MM.1S (cell line): ENCODE measurements around the gene ZNF410.
"Not testable (repeated sequence)": the region's sequence is repeated elsewhere in the genome, so short reads cannot be mapped to it uniquely, and the experiment has no call there.

ENCODE experiments used
- DNase-seq: peaks from one replicate; pipeline ENCODE4 v3.0.0-alpha.2; 2015
- H2AFZ ChIP-seq: fragments of 300-600 bp; sonication (generic); 2 replicates; pipeline ENCODE4 v1.6.0; 2016; ENCODE audit warnings: antibody characterized with exemption, low read length
- H3F3A ChIP-seq: fragments of 300-600 bp; sonication (generic); 2 replicates; pipeline ENCODE4 v1.6.1; 2016; ENCODE audit warnings: mild to moderate bottlenecking, antibody characterized with exemption, low read length, moderate library complexity, mixed read lengths; ENCODE audit not compliant: insufficient read depth
- H3K27ac ChIP-seq: fragments of 300-600 bp; sonication (generic); 2 replicates; pipeline ENCODE4 v1.5.1; 2016; ENCODE audit warnings: mild to moderate bottlenecking, low read length
- H3K27me3 ChIP-seq: fragments of 300-600 bp; sonication (generic); replicated peaks from 2 replicates; pipeline ENCODE4 v1.6.0; 2016; ENCODE audit warnings: low read length; ENCODE audit not compliant: insufficient read depth
- H3K36me3 ChIP-seq: fragments of 300-600 bp; sonication (generic); replicated peaks from 2 replicates; pipeline ENCODE4 v1.6.1; 2016; ENCODE audit warnings: mild to moderate bottlenecking, low read length, mixed read lengths; ENCODE audit not compliant: insufficient read depth
- H3K4me1 ChIP-seq: fragments of 300-600 bp; sonication (generic); 2 replicates; pipeline ENCODE4 v1.6.1; 2016; ENCODE audit warnings: low read length, mixed read lengths
- H3K4me2 ChIP-seq: fragments of 300-600 bp; sonication (generic); 2 replicates; pipeline ENCODE4 v1.6.0; 2016; ENCODE audit warnings: low read depth, low read length
- H3K4me3 ChIP-seq: fragments of 300-600 bp; sonication (generic); 2 replicates; pipeline ENCODE4 v1.5.1; 2016; ENCODE audit warnings: low read length, mixed read lengths
- H3K79me2 ChIP-seq: fragments of 300-600 bp; sonication (generic); 2 replicates; pipeline ENCODE4 v1.6.1; 2016; ENCODE audit warnings: mixed run types, low read length, mixed read lengths
- H3K9ac ChIP-seq: fragments of 300-600 bp; sonication (generic); 2 replicates; pipeline ENCODE4 v1.6.1; 2016; ENCODE audit warnings: low read length, mixed read lengths
- H3K9me2 ChIP-seq: fragments of 300-600 bp; sonication (generic); replicated peaks from 2 replicates; pipeline ENCODE4 v1.6.1; 2016; ENCODE audit warnings: mild to moderate bottlenecking, low read length, mixed read lengths; ENCODE audit not compliant: insufficient read depth
- H3K9me3 ChIP-seq: fragments of 300-600 bp; sonication (generic); replicated peaks from 2 replicates; pipeline ENCODE4 v1.6.1; 2016; ENCODE audit warnings: mild to moderate bottlenecking, low read length, mixed read lengths; ENCODE audit not compliant: insufficient read depth
- H4K20me1 ChIP-seq: fragments of 300-600 bp; sonication (generic); 2 replicates; pipeline ENCODE4 v1.6.1; 2016; ENCODE audit warnings: mild to moderate bottlenecking, low read length, moderate library complexity, mixed read lengths; ENCODE audit not compliant: insufficient read depth
- CTCF ChIP-seq: fragments of 300-600 bp; sonication (generic); IDR thresholded peaks from 2 replicates; pipeline ENCODE4 v1.5.1; 2016; ENCODE audit warnings: antibody characterized with exemption, low read length, mixed read lengths
- EZH2 ChIP-seq: fragments of 300-600 bp; sonication (generic); optimal IDR thresholded peaks from 2 replicates; pipeline ENCODE3; 2017; ENCODE audit warnings: low read depth, mild to moderate bottlenecking, antibody characterized with exemption, low read length, mixed read lengths
- EZH2phosphoT487 ChIP-seq: fragments of 300-600 bp; sonication (generic); IDR thresholded peaks from 2 replicates; pipeline ENCODE4 v1.6.1; 2018; ENCODE audit warnings: antibody characterized with exemption, low read length

The ZNF410 gene

GRCh38 chr14:73916324-73916723 is 29.7 kb downstream of the ZNF410 start:
- Histone ChIP-seq H3F3A (no peaks in the 10 kb centered on the region), H3K4me2 (no peak overlapping the region), H3K4me3 (no peak overlapping the region), H2AFZ (no peak overlapping the region), H3K9ac (no peak overlapping the region), H3K27ac (no peak overlapping the region), H3K79me2 (no peaks in the 10 kb centered on the region), H3K9me3 (no peaks in the 10 kb centered on the region), H4K20me1 (no peaks in the 10 kb centered on the region), H3K36me3 (no peaks in the 10 kb centered on the region), H3K4me1 (no peaks in the 10 kb centered on the region), H3K27me3 (no peaks in the 10 kb centered on the region), H3K9me2 (no peaks in the 10 kb centered on the region)
- TF ChIP-seq EZH2 (no peak), EZH2phosphoT487 (no peak), CTCF (no peak)
- DNase-seq = no peak

DNA sequence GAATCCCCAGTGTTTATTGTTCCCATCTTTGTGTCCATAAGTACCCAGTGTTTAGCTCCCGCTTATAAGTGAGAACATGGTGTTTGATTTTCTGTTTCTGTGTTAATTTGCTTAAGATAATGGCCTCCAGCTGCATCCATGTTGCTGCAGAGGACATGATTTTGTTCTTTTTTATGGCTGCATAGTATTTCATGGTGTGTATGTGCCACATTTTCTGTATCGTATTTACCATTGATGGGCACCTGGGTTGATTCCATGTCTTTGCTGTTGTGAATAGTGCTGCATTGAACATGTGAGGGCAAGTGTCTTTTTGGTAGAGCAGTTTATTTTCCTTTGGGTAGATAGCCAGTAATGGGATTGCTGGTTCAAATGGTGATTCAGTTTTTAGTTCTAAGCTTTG is 32.8 kb downstream of the ZNF410 start:
- H3K79me2 ChIP-seq, H3K9me3 ChIP-seq, H3K27ac ChIP-seq, H3K9ac ChIP-seq, H3K27me3 ChIP-seq, DNase-seq, H3K4me3 ChIP-seq, H3K4me2 ChIP-seq, H3F3A ChIP-seq, H3K9me2 ChIP-seq, H3K36me3 ChIP-seq, H2AFZ ChIP-seq, H3K4me1 ChIP-seq, H4K20me1 ChIP-seq: not testable (repeated sequence)

DNA sequence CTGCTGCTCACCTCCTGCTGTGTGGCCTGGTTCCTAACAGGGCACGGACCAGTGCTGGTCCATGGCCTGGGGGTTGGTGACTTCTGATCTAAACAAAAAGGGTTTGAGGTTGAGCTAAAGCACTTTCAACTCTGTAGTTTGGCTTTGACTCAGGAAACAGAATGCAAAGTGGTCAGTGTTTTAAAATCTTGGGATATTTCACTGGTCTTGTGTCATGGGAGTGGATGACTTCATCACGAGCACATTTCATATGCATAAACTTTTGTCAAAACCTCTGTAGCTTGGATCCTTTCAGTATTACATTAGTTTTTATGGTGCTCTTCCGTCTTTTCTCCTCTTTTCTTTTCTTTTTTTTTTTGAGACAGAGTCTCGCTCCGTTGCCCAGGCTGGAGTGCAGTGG is 37.7 kb downstream of the ZNF410 start:
- Histone ChIP-seq H3K79me2 (no peaks in the 10 kb centered on the region), H2AFZ (no peak overlapping the region), H3K4me3 (no peak overlapping the region), H3K36me3 (no peaks in the 10 kb centered on the region), H3K4me2 (no peak overlapping the region), H4K20me1 (no peaks in the 10 kb centered on the region), H3K9me3 (no peaks in the 10 kb centered on the region), H3K4me1 (no peaks in the 10 kb centered on the region), H3F3A (no peaks in the 10 kb centered on the region), H3K9ac (no peak overlapping the region), H3K27me3 (no peaks in the 10 kb centered on the region), H3K27ac (no peak overlapping the region), H3K9me2 (no peaks in the 10 kb centered on the region)
- TF ChIP-seq CTCF (no peak), EZH2phosphoT487 (no peak), EZH2 (no peak)
- DNase-seq = no peak

DNA sequence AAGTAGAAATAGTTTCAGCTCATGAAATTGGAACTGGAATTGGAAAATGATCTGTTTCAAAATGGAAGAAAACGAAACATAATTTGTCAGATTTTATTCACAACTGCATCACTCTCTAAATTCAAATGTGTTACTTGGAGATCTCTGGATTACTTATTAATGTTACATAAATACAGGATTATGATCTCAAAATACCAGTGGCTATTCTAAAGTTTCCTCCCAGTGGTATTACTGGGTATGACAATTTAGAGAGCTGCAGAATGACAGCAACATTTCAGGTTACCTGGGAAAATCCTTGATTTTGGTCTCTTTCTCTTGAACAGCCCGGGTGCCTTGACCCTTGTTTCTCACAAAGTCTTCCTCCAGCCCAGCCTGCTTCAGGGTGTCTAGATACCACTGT is 49.0 kb downstream of the ZNF410 start:
- H3K9me3 ChIP-seq = no peaks in the 10 kb centered on the region

More for the DNA sequence above, 49.0 kb downstream of the ZNF410 start:
- Histone ChIP-seq H2AFZ (no peak overlapping the region), H3K36me3 (no peaks in the 10 kb centered on the region), H3K4me1 (no peaks in the 10 kb centered on the region), H3K9me2 (no peaks in the 10 kb centered on the region), H3K27ac (no peak overlapping the region), H3K27me3 (no peaks in the 10 kb centered on the region), H3F3A (no peaks in the 10 kb centered on the region), H3K4me3 (no peak overlapping the region), H4K20me1 (no peaks in the 10 kb centered on the region; the same call in 1 of the 2 replicates), H3K79me2 (no peaks in the 10 kb centered on the region), H3K9ac (no peak overlapping the region), H3K4me2 (no peak overlapping the region)
- TF ChIP-seq CTCF (peak; percentile 11; the same call in 1 of the 2 replicates), EZH2 (no peak), EZH2phosphoT487 (no peak)
- no peak for DNase-seq
